NCI-H187 treated with DMSO at 0.1 percent for 48 hours (cell line): ENCODE measurements around the gene KIFC3.
"Not testable (repeated sequence)": the region's sequence is repeated elsewhere in the genome, so short reads cannot be mapped to it uniquely, and the experiment has no call there.

Experiments
- DNase-seq: peaks from one replicate; lab custom pipeline; 2025; lab: John Stamatoyannopoulos, UW

KIFC3 gene

GRCh38 chr16:57802341-57803133 is at the start of gene KIFC3:
KIFC3 (minus strand) TSS chr16:57802491; CDS start chr16:57798243, 4,248 bp downstream.
- DNase-seq = no peak

- no peak for DNase-seq
Measured at GRCh38 chr16:57848181-57848580, 45.9 kb upstream of the KIFC3 start.

- not testable (repeated sequence) for DNase-seq
Measured at GRCh38 chr16:57846931-57847330, 44.6 kb upstream of the KIFC3 start.

- peak; percentile 27 for DNase-seq
Measured at GRCh38 chr16:57846078-57846697, 43.9 kb upstream of the KIFC3 start.

- no peak for DNase-seq
Measured at GRCh38 chr16:57845115-57845514, 42.8 kb upstream of the KIFC3 start.

- DNase-seq = no peak
Measured at GRCh38 chr16:57844416-57845030, 42.2 kb upstream of the KIFC3 start.

GRCh38 chr16:57843400-57843799 is 41.1 kb upstream of the KIFC3 start:
- DNase-seq = no peak

- no peak for DNase-seq
Measured at GRCh38 chr16:57842601-57843000, 40.3 kb upstream of the KIFC3 start.

- no peak for DNase-seq
Measured at GRCh38 chr16:57840833-57841232, 38.5 kb upstream of the KIFC3 start.

- no peak for DNase-seq
Measured at GRCh38 chr16:57838161-57838560, 35.9 kb upstream of the KIFC3 start.

GRCh38 chr16:57837305-57838125 is 35.2 kb upstream of the KIFC3 start:
- DNase-seq = no peak

GRCh38 chr16:57835439-57835838 is 33.1 kb upstream of the KIFC3 start:
- not testable (repeated sequence) for DNase-seq

- DNase-seq = no peak
Measured at GRCh38 chr16:57834936-57835335, 32.6 kb upstream of the KIFC3 start.

- DNase-seq = no peak
Measured at GRCh38 chr16:57830890-57831484, 28.7 kb upstream of the KIFC3 start.

- no peak for DNase-seq
Measured at GRCh38 chr16:57829969-57830360, 27.7 kb upstream of the KIFC3 start.

- DNase-seq = no peak
Measured at GRCh38 chr16:57828272-57829161, 26.2 kb upstream of the KIFC3 start.

GRCh38 chr16:57826706-57827625 is 24.7 kb upstream of the KIFC3 start:
- DNase-seq = no peak

- no peak for DNase-seq
Measured at GRCh38 chr16:57826052-57826451, 23.8 kb upstream of the KIFC3 start.

GRCh38 chr16:57825298-57826044 is 23.2 kb upstream of the KIFC3 start:
- DNase-seq = no peak
